Left forelimb (tissue), 1 donor: ENCODE measurements around the gene ALDH5A1.

Source experiments
- DNase-seq: peaks from one replicate; pipeline ENCODE4 v3.0.0-alpha.2; 2018; ENCODE audit warnings: low spot score

ALDH5A1 gene

DNA sequence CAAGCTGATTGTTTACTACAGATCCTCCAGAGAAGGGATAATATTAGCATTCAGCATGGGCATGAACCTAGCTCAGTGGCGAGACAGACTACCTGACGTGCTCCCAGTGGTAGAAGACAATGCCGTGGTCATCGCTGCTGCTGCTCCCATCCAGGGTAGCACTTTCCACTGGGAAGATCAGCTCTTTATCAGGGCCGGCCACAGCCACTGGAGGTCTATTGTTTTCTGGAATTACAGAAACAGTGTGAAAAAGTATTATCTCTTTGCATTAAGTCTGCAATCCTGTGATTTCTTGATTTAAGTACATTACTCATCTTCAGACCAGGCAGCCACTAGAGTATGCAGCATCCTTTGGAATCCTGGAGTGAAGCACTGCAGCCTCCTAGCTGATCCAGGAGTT is 75.0 kb downstream of the ALDH5A1 start:
- no peak for DNase-seq

- DNase-seq: no peak
These were observed 76.6 kb downstream of the ALDH5A1 start for GRCh38 chr6:24571361-24571760.

DNA sequence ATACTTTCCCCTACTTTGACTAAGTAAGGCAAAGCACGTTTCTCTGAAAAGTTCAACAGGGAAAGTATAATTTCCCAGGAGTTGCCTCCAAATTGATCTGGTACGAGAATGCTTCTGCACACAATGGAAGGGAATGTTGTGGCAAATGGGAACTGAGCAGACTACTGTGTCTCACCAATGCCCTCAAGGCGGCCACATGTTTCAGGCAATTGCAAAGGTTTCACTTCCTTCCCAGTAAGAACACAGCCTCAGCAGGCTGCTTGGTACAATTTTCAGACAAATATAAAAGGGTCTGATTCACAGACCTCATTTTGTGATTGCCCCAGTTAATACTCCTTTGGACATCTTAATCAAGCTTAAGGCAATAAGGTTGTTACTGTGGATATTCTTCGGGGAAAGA is 80.0 kb downstream of the ALDH5A1 start:
- no peak for DNase-seq

DNA sequence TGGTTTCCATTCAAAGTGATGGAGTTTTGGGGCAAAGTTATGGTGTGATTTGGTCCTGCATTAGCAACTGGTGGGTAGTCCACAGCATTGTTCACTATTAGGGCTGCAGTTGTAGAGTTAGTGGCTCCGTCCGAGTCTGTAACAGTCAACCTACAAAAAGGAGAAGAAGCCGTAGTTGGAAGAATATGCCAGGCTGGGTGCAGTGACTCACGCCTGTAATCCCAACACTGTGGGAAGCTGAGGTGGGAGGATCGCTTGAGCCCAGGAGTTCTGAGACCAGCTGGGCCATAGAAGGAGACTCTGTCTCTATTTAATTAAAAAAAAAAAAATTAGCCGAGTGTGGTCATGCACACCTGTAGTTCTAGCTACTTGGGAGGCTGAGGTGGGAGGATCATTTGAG is 81.7 kb downstream of the ALDH5A1 start:
- DNase-seq: no peak

DNA sequence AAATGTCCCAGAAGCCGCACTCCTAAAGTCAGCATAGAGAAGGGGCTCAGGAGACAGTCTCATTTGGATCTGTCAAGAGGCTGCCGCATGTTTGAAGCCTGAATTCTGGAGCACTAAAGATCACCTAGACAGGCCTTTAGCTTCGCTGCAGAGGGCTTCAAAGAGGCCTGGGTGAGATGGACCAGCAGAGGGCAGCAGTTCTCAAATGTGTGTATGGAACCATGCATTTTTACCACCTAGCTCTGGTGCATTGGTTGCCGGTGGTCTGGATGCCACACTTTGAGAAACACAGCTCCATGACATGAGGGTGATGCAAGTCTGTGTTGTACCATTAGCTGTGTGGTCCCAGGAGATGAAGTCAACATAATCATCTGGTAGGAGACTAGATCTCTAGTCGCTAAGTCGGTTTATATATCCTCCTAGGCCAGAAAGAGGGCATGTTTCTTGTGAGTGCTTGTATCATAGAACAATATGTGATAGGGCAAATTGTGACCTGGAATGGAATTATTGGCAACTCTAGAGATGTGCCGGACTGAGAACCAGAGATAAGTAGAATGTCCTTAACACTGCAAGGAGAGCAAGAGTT is 86.4 kb downstream of the ALDH5A1 start:
- no peak for DNase-seq

DNA sequence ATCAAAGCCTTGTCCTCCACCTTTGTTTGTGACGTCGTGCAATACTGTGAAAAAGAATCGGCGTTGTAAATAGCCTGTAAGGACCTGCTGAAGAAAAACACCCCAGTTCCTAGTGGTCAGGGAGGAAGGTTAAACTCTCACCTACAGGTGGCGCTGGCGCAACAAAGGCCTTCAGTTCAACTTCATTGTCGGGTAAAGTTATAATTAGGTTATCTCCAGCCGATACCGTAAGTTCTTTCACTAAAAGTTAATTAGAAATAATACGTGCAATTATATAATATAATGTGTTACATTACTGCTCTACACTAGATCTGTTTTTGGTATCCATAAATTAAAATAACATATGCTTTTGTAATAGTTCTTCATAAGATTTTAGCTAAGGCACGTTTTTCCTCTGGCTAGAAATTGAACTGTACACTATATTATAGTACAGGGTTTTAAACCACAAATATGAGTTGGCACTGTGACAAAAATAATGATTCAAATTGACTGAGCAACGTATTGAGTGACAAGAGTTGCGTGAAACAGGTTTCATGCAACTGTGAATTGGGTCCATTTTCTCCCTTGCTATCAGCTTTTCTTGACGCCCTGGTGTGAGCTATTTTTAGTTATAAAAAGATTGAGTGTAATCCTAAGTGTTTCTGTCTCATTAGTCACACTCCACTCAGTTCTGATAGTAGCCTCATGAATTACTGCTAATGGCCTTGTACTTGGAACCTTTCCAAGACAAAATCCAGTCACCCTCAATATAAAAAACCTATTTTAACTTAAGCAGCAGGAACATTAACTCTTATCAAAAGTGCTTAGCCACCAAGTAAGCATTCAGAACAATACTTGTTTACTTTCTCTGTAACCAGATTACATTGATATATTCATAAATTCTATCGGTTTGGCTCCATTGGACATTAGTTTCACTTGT is 89.0 kb downstream of the ALDH5A1 start:
- DNase-seq: no peak

GRCh38 chr6:24584382-24584720 is 89.6 kb downstream of the ALDH5A1 start:
- DNase-seq: no peak
